Activated CD8-positive, alpha-beta memory T cell treated with anti-CD3 and anti-CD28 coated beads for 4 hours (primary cell): Measurements from ENCODE around the gene IL20RB.

Experiments
- DNase-seq, 2 donors: peaks; one replicate each; pipeline ENCODE4 v3.0.0-alpha.2; 2020; ENCODE audit warnings: low read depth in 2 of 2

IL20RB gene, protein sequence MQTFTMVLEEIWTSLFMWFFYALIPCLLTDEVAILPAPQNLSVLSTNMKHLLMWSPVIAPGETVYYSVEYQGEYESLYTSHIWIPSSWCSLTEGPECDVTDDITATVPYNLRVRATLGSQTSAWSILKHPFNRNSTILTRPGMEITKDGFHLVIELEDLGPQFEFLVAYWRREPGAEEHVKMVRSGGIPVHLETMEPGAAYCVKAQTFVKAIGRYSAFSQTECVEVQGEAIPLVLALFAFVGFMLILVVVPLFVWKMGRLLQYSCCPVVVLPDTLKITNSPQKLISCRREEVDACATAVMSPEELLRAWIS

DNA sequence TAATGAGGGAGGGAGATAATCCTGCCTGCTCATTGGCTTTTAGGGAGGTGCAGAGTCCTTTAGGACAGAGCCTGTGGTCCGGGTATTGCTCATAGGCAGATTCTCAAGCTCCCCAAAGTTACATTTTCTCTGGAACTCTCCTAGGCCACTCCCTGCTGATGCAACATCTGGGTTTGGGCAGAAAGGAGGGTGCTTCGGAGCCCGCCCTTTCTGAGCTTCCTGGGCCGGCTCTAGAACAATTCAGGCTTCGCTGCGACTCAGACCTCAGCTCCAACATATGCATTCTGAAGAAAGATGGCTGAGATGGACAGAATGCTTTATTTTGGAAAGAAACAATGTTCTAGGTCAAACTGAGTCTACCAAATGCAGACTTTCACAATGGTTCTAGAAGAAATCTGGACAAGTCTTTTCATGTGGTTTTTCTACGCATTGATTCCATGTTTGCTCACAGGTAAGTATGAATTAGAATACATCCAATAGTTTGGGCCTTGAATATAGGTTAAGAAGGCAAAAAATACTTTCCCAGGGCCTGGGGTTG, at the start of gene IL20RB:
TSS of gene IL20RB (plus strand) at position 233 of the 538 bp plus-strand sequence. CDS start at position 364, 131 bp downstream.
- DNase-seq: no peak

DNA sequence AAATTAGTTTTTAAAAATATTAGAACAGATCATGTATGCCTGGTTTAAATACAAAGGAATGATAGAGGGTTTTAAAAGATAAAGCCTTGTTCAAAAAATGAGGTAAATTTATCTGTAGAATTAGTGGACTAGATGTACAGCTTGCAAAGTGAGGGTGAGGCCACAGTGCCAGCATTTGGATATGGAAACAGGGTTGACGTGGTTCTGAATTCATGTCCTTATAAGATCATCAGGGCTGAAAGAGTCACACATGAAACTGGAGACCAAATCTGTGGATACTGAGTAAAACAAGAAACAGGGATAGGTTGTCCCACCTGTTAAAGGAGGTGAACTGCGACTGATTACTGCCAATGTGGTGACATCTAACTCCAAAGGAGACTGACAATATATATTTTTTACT, 49.5 kb upstream of the IL20RB start:
- DNase-seq: no peak

DNA sequence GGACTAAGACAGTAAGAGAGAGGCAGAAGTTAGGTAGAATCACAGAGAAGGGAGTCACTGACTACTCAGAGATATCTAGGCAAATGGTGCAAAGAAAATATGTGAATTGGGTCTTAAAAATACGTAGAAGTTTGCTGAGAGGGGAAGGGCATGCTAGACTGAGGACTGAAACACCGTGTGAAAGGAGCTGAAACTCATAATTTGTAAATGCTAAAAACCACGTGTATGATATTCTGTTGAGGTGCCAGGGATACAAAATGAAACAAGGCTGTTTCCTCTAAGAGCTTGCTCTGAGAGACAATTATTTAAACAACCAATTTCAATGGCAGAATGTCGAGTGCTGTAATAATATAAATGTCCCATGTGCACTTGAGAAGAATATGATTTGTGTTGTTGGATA, 48.6 kb upstream of the IL20RB start:
- DNase-seq: no peak

DNA sequence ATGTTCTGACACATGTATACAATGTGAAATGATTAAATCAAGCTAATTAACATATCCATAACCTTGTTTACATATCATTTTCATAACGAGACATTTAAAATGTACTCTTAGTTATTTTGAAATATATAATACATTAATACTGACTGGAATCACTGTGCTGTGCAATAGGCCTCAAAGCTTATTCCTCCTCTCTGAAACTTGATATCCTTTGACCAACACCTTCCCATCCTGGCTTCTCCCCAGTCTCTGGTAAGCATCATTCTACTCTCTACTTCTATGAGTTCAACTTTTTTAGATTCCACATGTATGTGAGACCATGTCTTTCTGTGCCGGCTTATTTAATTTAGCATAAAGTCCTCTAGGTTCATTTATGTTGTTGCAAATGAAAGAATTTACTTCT, 47.1 kb upstream of the IL20RB start:
- no peak for DNase-seq

DNA sequence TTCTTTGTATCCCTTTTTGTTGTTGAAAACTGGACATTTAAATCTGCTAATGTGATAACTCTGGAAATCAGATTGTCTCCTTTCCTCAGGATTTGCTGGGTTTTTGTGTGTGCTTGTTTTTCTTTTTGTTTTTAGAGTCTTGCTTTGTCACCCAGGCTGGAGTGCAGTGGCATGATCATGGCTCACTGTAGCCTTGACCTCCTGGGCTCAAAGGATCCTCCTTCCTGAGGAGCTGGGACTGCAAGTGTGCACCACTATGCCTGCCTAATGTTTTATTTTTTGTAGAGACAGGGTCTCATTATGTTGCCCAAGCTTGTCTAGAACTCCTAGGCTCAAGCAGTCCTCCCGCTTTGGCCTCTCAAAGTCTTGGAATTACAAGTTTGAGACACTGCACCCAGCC, 44.6 kb upstream of the IL20RB start:
- no peak for DNase-seq

DNA sequence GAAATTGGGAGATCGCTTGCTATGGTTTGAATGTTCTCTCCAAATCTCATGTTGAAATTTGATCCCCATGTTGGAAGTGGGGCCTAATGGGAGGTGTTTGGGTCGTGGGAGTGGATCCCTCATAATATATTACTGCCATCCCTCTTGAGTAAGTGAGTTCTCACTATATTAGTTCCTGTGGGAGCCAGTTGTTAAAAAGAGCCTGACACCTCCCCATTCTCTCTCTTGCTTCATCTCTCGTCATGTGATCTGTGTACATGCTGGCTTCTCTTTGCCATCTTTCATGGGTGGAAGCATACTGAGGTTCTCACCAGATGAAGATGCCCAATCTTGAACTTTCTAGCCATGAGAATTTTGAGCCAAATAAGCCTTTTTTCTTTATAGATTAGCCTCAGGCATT, 43.0 kb upstream of the IL20RB start:
- no peak for DNase-seq

DNA sequence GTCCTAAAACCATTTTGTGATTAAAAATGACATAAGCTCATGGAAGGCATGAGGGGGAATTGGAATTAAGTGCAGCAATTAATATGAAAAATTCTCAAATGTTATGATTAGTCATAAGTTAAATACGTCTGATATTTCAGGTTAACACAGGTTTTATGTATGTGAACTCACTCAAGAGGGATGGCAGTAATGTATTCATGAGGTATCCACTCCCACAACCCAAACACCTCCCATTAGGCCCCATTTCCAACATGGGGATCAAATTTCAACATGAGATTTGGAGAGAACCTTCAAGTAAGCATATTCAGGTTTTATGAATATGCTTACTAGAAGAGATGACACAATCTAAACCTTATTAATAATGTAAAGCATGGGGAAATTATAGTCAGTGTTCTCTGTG, 41.6 kb upstream of the IL20RB start:
- no peak for DNase-seq

DNA sequence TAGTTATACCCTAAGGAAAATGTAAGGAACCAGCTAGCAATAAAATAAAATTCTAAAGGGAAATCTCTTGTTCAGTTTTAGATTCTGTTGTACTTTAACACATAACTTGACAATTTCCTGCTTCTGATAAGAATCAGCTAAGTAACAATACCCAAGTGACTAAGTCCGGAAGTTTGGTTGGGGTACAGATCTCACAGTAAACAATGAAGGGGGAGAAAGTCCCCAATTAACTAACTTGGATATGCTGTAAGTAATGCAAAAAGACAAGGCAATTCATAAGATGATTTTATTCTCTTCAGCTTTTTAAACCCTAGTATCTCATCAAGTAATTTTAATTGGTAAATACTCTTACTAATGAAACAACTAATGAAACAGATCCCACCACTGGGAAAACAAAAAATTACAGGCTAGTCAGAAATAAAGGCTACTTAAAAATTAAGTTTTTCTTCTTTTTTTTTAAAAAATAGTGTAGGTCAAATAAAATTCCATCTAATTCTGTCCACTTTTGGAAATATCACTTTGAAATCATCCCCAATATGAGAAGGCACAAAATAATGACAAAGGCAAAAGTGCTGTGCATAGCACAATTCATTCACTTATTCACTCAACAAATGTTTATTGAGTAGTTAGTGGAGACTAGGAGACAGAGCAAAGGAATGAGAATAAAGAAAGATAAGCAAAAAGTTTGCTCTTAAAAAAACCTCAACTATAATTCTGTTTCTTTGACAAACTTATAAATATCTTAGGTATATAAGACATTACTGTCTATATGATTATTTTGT, 37.8 kb upstream of the IL20RB start:
- DNase-seq: no peak

DNA sequence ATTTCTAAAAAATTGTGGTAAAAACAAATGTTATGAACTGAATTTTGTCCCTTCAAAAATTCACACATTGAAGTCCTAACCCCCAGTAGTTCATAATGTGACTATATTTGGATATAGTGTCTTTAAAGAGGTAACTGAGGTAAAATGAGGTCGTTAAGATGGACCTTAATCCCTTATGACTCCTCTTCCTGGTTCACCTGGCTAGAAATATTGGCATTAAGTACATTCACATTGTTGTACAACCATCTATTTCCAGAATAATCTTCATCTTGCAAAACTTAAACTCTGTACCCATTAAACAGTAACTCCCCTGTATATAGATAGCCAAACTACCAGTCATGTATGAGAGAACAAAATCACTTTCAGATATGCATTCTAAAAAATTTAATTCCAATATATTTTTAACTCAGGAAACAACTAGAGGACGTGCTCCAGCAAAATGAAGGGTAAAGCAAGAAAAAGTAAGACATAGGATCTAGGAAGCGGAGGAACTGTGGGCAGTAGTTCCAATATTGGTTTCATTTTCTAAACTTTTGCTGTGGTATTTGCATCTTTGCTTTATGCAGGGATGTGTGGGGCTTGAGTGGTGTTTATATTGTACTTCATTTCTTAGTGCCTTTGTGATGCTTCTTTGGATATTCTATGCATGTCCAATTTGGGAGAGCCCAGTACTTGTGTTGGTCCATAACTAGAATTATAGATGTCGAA, 36.7 kb upstream of the IL20RB start:
- DNase-seq: no peak

DNA sequence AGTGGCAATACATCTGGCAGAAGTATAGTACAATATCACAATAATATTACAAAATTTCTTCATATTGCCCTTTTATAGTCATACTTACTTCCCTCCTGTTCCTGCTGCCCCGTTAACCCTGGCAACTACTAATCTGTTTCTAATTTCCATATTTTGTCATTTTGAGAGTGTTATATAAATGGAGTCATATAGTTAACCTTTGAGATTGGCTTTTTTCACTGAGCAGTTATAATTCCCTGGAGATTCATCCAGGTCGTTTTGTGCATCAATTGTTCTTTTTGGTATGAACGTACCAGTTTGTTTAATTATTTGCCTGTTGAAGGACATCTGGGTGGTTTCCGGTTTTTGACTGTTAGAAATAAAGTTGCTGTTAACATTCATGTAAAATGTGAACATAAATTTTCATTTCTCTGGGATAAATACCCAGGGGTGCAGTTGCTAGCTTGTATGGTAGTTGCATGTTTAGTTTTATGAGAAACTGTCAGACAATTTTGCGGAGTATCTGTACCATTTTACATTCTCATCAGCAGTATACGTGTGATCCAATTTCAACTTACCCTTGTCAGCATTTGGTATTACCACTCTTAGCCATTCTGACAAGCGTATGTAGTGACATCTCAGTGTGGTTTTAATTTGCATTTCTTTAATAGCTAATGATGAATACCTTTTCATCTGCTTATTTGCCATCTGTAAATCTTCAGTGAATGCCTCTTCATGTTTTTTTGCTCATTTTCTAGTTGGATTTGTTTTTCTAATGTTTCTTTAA, 32.2 kb upstream of the IL20RB start:
- DNase-seq: no peak

DNA sequence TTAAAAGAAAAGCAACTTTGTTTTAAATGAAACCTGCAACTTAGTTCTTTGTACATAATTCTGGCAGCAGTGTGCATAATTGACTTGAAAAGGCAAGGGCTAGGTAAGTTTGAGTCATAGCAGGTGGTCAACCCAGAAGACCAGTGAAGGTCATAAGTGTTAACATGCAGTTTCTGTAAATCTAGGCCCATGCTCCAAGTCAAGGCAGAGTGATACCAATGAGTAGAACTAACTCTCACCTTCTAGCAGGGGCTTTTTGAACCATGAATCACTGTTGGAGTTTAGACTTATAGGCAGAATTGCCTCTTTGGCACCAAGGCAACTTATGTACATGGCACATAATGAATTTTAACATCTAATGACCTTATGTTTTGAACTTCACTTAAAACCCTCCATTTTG, 29.5 kb upstream of the IL20RB start:
- DNase-seq: no peak

DNA sequence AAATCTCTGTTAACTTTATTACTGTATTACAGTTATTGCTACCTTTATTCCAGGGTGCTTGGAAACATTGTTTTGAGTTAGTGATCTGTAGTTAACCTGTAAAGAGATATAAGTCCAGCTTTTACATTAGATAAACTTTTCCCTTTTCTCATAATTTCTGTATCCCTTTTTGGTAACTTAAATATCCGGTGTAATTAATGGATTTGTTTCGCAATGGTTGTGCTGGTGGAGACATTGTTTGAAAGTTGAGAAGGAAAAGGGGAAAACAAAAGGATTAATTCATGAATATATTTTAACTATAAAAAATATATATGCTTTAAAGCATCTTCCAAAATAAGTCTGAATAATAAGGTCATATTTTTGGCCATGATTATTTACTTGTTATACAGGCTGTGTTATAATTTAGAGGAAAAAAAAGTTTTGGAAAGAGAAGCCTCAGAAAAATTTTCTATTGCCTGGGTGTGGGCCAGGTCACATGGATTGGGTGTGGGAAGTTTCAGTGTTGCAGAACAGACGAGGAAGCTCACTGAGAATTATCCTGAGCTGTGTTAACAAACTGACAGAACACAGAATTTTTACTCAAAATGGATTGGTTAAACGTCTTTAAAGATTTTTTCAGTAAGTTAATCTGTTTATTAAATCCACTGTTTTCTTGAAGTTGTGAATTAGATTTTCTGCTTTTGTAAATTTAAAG, 27.7 kb upstream of the IL20RB start:
- no peak for DNase-seq

DNA sequence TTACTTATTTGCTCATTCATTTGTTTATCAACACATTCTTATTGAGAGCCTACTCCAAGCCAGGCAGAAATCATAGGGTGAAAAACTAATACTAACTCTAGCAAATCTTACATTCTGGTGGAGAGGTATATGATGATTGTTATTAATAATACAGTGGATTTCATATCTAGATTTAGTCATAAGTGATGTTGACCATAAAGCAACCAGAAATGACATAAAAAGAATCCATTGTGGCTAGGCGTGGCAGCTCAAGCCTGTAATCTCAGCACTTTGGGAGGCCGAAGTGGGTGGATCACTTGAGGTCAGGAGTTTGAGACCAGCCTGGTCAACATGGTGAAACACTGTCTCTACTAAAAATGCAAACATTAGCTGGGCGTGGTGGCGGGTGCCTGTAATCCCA, 26.2 kb upstream of the IL20RB start:
- no peak for DNase-seq

DNA sequence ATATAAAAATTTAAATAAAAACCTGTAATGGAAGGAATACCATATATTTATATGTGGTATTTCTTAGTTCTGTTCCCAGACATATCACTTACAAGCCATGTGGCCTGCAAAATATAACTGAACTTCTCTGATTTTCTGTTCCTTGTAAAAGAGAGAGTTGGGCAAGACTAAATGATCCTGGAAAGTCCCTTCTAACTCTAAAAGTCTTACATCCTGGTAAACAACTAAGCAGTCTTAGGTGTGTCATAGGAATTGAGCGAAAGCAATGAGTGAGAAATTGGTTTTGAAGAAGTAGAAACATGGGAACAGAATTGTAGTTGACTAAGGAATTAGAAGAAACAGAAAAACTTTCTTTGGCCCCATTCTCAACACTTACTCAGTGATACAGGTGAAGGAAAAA, 25.3 kb upstream of the IL20RB start:
- no peak for DNase-seq

DNA sequence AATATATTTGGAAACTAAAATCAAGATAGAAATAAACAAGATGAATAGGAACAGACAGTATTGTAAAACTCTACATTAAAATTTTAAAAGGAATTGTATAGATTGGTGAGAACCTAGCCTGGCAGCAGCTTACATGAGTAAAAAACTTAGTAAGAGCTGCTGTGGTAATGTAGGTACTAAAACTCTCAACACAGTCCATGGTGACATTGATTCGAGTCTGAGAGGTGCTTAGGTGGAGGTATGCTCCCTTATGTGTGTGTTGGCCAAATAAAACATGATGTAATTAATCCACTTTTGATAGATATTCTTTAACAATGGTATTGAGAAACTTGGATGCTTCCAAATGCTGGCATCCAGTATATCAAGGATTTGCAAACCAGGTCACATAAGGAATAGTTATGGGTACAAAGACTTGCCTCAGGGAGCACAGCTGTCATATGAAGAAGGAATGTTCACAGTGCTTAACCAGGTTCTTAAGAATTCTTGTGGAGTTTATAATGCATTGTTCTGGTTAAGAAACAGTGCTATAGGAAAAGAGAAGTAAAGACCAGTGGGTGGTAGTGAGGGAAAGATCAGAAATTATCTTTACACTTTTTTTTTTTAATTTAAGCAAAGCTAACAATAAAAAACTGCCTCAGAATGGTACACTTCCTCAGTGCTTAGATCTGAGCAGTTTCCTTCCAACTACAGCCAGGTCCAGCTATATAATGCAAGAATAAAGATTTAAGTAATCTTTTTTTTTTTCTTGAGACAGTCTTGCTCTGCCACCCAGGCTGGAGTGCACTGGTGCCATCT, 24.6 kb upstream of the IL20RB start:
- DNase-seq: no peak

DNA sequence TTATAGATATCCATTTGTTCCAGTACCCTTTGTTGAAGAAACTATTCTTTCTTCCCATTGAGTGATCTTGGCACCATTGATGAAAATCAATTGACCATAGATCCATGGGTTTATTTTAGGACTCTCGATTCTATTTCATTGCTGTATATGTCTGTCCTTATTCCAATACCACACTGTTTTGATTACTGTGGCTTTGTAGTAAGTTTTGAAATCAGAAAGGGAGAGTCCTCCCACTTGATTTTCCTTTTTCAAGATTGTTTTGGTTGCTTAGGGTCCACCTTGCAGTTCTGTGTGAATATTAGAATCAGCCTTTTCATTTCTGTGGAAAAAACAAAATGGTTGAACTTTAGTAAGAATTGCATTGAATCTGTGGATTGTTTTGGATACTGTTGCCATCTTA, 20.6 kb upstream of the IL20RB start:
- no peak for DNase-seq

DNA sequence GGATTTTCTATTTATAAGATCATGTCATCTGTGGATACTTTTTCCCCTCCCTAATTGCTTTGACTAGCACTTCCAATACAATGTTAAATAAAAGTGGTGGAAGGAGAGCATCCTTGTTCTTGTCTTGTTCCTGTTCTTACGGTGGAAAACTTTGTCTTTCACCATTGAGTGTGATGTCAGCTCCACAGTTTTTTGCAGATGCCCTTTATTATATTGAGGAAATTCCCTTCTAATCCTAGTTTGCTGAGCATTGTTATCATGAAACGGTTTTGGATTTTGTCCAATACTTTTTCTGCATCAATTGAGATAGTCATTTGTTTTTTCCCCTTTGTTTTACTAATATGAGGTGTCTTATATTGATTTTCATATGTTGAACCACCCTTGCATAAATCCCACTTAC, 19.9 kb upstream of the IL20RB start:
- no peak for DNase-seq

DNA sequence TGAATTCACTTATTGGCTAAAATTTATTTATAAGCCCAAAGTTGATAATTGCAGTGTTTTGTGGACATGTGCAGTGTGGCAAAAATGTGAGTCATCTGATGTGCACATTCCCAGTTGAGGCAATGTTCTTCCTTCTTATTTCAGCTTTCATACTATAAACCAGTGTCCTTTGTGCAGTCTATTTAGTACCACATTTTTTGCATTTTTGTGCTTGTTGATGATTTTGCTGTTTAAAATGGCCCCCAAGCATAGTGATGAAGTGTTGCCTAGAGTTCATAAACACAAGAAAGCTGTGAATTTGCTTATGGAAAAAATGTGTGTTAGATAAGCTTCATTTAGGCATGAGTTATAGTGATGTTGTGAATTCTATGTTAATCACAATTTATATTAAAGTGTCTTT, 19.4 kb upstream of the IL20RB start:
- no peak for DNase-seq

DNA sequence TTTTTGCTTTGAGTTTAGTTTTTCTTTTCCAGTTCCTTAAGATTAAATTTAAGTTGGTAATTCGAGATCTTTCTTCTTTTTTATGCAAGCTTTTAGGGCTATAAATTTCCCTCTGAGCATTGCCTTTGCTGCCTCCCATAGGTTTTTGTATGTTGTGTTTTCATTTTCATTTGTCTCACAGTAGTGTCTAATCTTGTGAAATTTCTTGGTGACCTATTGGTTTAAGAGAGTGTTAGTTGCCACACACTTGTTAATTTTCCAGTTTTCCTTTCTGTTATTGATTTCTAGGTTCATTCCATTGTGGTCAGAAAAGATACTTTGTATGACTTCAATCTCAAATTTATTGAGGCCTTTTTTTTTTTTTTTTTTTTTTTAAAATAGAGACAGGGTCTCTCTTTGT, 18.3 kb upstream of the IL20RB start:
- DNase-seq: no peak

DNA sequence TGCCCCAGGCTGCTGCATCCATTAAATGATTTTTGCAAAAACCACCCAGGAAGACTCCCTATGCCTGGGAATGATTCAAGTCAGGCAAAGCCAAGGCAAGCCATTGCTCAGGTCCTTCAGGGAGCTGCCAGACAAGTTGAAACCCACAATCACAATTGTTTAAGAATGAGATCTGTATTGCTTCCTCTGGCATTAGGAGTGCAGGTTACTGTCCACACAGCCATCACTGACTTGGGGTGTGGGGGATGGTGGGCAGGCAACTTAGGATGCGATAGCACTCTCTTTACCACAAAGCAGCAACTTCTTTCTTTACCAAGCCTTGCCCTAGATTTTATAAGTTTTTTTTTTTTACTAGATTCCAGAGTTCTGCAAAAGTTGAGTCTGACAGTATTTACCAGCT, 15.0 kb upstream of the IL20RB start:
- DNase-seq: no peak
